ENCODE measurements around the gene CDKAL1. TPM values are rescaled to one million over a fixed set of nuclear protein-coding genes. Genes with fewer than 3 reads are reported as not detected.
A peak's percentile ranks its signal among the peaks of the same experiment; 100 is the strongest.
"Not testable (repeated sequence)": the region's sequence is repeated elsewhere in the genome, so short reads cannot be mapped to it uniquely, and the experiment has no call there.

Gene CDKAL1
- total RNA-seq, 6 experiments from 2014 or later: 9.2 to 14.3 (median 11.9) TPM

- Mint-ChIP-seq H3K36me3 (ENCODE audit: low read depth) (peaks cover 20% of the 10 kb centered on the region), H3K27ac (no peak overlapping the region), H3K27me3 (ENCODE audit: insufficient read depth) (no peaks in the 10 kb centered on the region), H3K4me1 (ENCODE audit: low read depth) (peaks cover 47% of the 10 kb centered on the region), H3K4me3 (no peak overlapping the region), H3K9me3 (peaks cover 8% of the 10 kb centered on the region)
- no peak for DNase-seq
- TF ChIP-seq, protein P1, sequence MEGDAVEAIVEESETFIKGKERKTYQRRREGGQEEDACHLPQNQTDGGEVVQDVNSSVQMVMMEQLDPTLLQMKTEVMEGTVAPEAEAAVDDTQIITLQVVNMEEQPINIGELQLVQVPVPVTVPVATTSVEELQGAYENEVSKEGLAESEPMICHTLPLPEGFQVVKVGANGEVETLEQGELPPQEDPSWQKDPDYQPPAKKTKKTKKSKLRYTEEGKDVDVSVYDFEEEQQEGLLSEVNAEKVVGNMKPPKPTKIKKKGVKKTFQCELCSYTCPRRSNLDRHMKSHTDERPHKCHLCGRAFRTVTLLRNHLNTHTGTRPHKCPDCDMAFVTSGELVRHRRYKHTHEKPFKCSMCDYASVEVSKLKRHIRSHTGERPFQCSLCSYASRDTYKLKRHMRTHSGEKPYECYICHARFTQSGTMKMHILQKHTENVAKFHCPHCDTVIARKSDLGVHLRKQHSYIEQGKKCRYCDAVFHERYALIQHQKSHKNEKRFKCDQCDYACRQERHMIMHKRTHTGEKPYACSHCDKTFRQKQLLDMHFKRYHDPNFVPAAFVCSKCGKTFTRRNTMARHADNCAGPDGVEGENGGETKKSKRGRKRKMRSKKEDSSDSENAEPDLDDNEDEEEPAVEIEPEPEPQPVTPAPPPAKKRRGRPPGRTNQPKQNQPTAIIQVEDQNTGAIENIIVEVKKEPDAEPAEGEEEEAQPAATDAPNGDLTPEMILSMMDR (IDR thresholded peaks at IDR 0.05): no peak
Measured at GRCh38 chr6:20919677-20920385, 385.6 kb downstream of the CDKAL1 start.

- peaks cover 5% of the 10 kb centered on the region; the same call in 1 of the 2 replicates for H3K36me3 Mint-ChIP-seq (ENCODE audit: low read depth)
- DNase-seq: no peak
- H3K4me3 Mint-ChIP-seq: no peak overlapping the region
- H3K4me1 Mint-ChIP-seq (ENCODE audit: low read depth): peaks cover 43% of the 10 kb centered on the region
- no peaks in the 10 kb centered on the region for H3K27me3 Mint-ChIP-seq (ENCODE audit: insufficient read depth)
- H3K9me3 Mint-ChIP-seq: no peaks in the 10 kb centered on the region
- H3K27ac Mint-ChIP-seq: no peak overlapping the region
- TF ChIP-seq, protein P1 (IDR thresholded peaks at IDR 0.05): no peak
Measured at GRCh38 chr6:20921578-20921977, 387.3 kb downstream of the CDKAL1 start.

DNA sequence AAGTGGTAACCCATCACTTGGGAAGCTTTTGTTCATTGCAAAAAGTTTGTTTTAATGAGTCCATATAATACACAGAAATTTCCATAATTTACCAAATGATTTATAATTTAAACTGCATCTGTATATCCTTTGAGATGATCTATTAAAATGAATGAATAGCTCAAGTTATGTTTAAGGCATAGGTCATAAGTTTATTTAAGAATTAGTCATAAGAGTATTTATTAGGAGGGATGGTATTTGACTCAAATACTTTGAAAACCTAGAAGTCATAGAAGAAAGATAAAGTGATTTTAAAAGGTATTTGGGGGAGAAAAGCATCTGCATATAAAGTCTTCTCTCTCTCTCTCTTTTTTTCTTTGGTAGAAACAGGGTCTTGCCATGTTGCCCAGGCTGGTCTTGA lies 388.5 kb downstream of the CDKAL1 start:
- H3K4me1 Mint-ChIP-seq (ENCODE audit: low read depth): peaks cover 43% of the 10 kb centered on the region
- H3K27ac Mint-ChIP-seq: no peak overlapping the region
- H3K27me3 Mint-ChIP-seq (ENCODE audit: insufficient read depth): no peaks in the 10 kb centered on the region
- peaks cover 5% of the 10 kb centered on the region; the same call in 1 of the 2 replicates for H3K36me3 Mint-ChIP-seq (ENCODE audit: low read depth)
- no peak overlapping the region for H3K4me3 Mint-ChIP-seq
- no peak for DNase-seq
- H3K9me3 Mint-ChIP-seq: no peaks in the 10 kb centered on the region
- TF ChIP-seq, protein P1 (IDR thresholded peaks at IDR 0.05): no peak

DNA sequence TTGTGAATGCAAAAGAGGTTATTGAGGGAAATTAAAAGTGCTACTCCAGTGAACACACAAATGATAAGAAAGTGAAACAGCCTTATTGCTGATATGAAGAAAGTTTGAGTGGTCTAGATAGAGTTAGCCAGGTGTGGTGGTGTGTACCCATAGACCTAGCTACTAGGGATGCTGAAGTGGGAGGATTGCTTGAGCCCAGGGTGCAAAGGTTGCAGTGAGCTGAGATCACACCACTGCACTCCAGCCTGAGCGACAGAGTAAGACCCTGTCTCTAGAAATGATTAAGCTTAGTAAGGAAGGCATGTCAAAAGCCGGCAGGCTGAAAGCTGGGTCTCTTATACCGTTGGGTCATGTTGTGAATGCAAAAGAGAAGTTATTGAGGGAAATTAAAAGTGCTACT lies 389.8 kb downstream of the CDKAL1 start:
- H3K27ac Mint-ChIP-seq; DNase-seq; H3K27me3 Mint-ChIP-seq (ENCODE audit: insufficient read depth); H3K9me3 Mint-ChIP-seq; H3K36me3 Mint-ChIP-seq (ENCODE audit: low read depth); H3K4me3 Mint-ChIP-seq: not testable (repeated sequence)
- peaks cover 46% of the 10 kb centered on the region for H3K4me1 Mint-ChIP-seq (ENCODE audit: low read depth)

- H3K36me3 Mint-ChIP-seq (ENCODE audit: low read depth): peaks cover 5% of the 10 kb centered on the region; the same call in 1 of the 2 replicates
- H3K4me3 Mint-ChIP-seq: no peak overlapping the region
- H3K27me3 Mint-ChIP-seq (ENCODE audit: insufficient read depth): no peaks in the 10 kb centered on the region
- no peaks in the 10 kb centered on the region for H3K9me3 Mint-ChIP-seq
- no peak overlapping the region for H3K27ac Mint-ChIP-seq
- peaks cover 46% of the 10 kb centered on the region for H3K4me1 Mint-ChIP-seq (ENCODE audit: low read depth)
- peak; percentile 37 for DNase-seq
- TF ChIP-seq, protein P1 (IDR thresholded peaks at IDR 0.05): no peak
Measured at GRCh38 chr6:20924911-20925543, 390.8 kb downstream of the CDKAL1 start.
